ENCODE data around the gene RPL7A.

- no peak for TF ChIP-seq CTCF (IDR thresholded peaks at IDR 0.05)
- no peak for TF ChIP-seq EP300 (IDR thresholded peaks at IDR 0.05)
Measured at GRCh38 chr9:133342069-133342406, 6.0 kb upstream of the RPL7A start.
